Mesenchymal stem cell (in vitro differentiated cells and primary cell): ENCODE measurements around the gene SRRD.

Source experiments
- DNase-seq: peaks from one replicate; pipeline ENCODE4 v3.0.0-alpha.2; 2013
- H2AFZ ChIP-seq: one replicate; pipeline ENCODE4 v1.6.1; 2013; ENCODE audit warnings: low read depth, mild to moderate bottlenecking, control low read depth, inconsistent platforms, low read length, moderate library complexity
- H2AK5ac ChIP-seq: 2 replicates; pipeline ENCODE4 v1.6.1; 2013; ENCODE audit warnings: low read length, moderate library complexity, mild to moderate bottlenecking, inconsistent platforms; ENCODE audit not compliant: severe bottlenecking
- H2BK120ac ChIP-seq: one replicate; pipeline ENCODE4 v1.6.1; 2013; ENCODE audit warnings: low read depth, mild to moderate bottlenecking, inconsistent platforms, low read length, moderate library complexity
- H2BK12ac ChIP-seq, 2 experiments: one replicate each; pipeline ENCODE4 v1.6.1; 2013; ENCODE audit warnings: inconsistent platforms in 2 of 2, low read length in 2 of 2, mild to moderate bottlenecking in 2 of 2, moderate library complexity in 2 of 2, control low read depth in 1 of 2
- H2BK15ac ChIP-seq: one replicate; pipeline ENCODE4 v1.6.1; 2013; ENCODE audit warnings: mild to moderate bottlenecking, low read depth, inconsistent platforms; ENCODE audit not compliant: poor library complexity, severe bottlenecking
- H2BK5ac ChIP-seq: 2 replicates; pipeline ENCODE4 v1.6.1; 2013; ENCODE audit warnings: low read depth, mild to moderate bottlenecking, low read length, control low read depth, inconsistent platforms; ENCODE audit not compliant: poor library complexity, severe bottlenecking
- H3K14ac ChIP-seq, 2 experiments: one replicate each; pipeline ENCODE4 v1.6.1; 2013; ENCODE audit warnings: inconsistent platforms in 2 of 2, low read length in 2 of 2, control low read depth in 1 of 2, mild to moderate bottlenecking in 1 of 2, moderate library complexity in 1 of 2
- H3K18ac ChIP-seq, 2 experiments: one replicate each; pipeline ENCODE4 v1.6.1; 2013; ENCODE audit warnings: inconsistent platforms in 2 of 2, low read length in 2 of 2, control low read depth in 1 of 2, low read depth in 1 of 2, mild to moderate bottlenecking in 1 of 2
- H3K23ac ChIP-seq, 2 experiments: one replicate each; pipeline ENCODE4 v1.6.1; 2013; ENCODE audit warnings: inconsistent platforms in 2 of 2, low read length in 2 of 2, mild to moderate bottlenecking in 2 of 2, moderate library complexity in 2 of 2, control low read depth in 1 of 2
- H3K27ac ChIP-seq: 2 replicates; pipeline ENCODE4 v1.5.1; 2013; ENCODE audit warnings: mild to moderate bottlenecking, moderate library complexity, low read length, control low read depth, inconsistent platforms; ENCODE audit not compliant: poor library complexity, severe bottlenecking
- H3K27me3 ChIP-seq, 2 experiments: 2 replicates each; pipeline versions ENCODE4 v1.6.1 to v1.7.0; 2013; ENCODE audit warnings: low read length in 2 of 2, mild to moderate bottlenecking in 2 of 2, moderate library complexity in 2 of 2, control low read depth in 1 of 2, inconsistent platforms in 1 of 2; ENCODE audit not compliant: control insufficient read depth in 1 of 2, insufficient read depth in 1 of 2
- H3K36me3 ChIP-seq, 2 experiments: 2 replicates each; pipeline versions ENCODE4 v1.6.1 to v1.7.0; 2013; ENCODE audit warnings: low read length in 2 of 2, control low read depth in 1 of 2, inconsistent platforms in 1 of 2, low read depth in 1 of 2, mild to moderate bottlenecking in 1 of 2; ENCODE audit not compliant: insufficient read depth in 2 of 2, control insufficient read depth in 1 of 2
- H3K4ac ChIP-seq, 2 experiments: one replicate each; pipeline ENCODE4 v1.6.1; 2013; ENCODE audit warnings: inconsistent platforms in 2 of 2, low read length in 2 of 2, mild to moderate bottlenecking in 2 of 2, moderate library complexity in 2 of 2, control low read depth in 1 of 2, low read depth in 1 of 2
- H3K4me1 ChIP-seq: 2 replicates; pipeline ENCODE4 v1.6.1; 2013; ENCODE audit warnings: low read depth, low read length, control low read depth; ENCODE audit not compliant: control insufficient read depth, insufficient read depth
- H3K4me2 ChIP-seq: 2 replicates; pipeline ENCODE4 v1.6.1; 2013; ENCODE audit warnings: low read length, mild to moderate bottlenecking, inconsistent platforms; ENCODE audit not compliant: poor library complexity, severe bottlenecking
- H3K4me3 ChIP-seq, 2 experiments: 2 replicates each; pipeline versions ENCODE4 v1.5.1 to v1.7.0; 2013; ENCODE audit warnings: low read length in 2 of 2, mild to moderate bottlenecking in 2 of 2, control low read depth in 1 of 2, low read depth in 1 of 2; ENCODE audit not compliant: insufficient read depth in 1 of 2
- H3K79me1 ChIP-seq: replicated peaks from 2 replicates; pipeline ENCODE4 v1.6.1; 2013; ENCODE audit warnings: mild to moderate bottlenecking, control low read depth, low read length, inconsistent platforms; ENCODE audit not compliant: poor library complexity, severe bottlenecking
- H3K9ac ChIP-seq: 2 replicates; pipeline ENCODE4 v1.7.0; 2013; ENCODE audit warnings: mild to moderate bottlenecking, low read length, moderate library complexity
- H3K9me3 ChIP-seq: 2 replicates; pipeline ENCODE4 v1.7.0; 2013; ENCODE audit warnings: mild to moderate bottlenecking, low read length; ENCODE audit not compliant: control insufficient read depth
- H4K8ac ChIP-seq: one replicate; pipeline ENCODE4 v1.6.1; 2013; ENCODE audit warnings: inconsistent platforms, mild to moderate bottlenecking, low read length, moderate library complexity
- H4K91ac ChIP-seq: one replicate; pipeline ENCODE4 v1.6.1; 2013; ENCODE audit warnings: mild to moderate bottlenecking, low read length, inconsistent platforms
- WGBS: methylation state at CpG from one replicate; pipeline ENCODE4 v1.1.7; 2013; ENCODE audit warnings: mixed read lengths; 5-methylcytosine and 5-hydroxymethylcytosine counted together

SRRD gene

DNA sequence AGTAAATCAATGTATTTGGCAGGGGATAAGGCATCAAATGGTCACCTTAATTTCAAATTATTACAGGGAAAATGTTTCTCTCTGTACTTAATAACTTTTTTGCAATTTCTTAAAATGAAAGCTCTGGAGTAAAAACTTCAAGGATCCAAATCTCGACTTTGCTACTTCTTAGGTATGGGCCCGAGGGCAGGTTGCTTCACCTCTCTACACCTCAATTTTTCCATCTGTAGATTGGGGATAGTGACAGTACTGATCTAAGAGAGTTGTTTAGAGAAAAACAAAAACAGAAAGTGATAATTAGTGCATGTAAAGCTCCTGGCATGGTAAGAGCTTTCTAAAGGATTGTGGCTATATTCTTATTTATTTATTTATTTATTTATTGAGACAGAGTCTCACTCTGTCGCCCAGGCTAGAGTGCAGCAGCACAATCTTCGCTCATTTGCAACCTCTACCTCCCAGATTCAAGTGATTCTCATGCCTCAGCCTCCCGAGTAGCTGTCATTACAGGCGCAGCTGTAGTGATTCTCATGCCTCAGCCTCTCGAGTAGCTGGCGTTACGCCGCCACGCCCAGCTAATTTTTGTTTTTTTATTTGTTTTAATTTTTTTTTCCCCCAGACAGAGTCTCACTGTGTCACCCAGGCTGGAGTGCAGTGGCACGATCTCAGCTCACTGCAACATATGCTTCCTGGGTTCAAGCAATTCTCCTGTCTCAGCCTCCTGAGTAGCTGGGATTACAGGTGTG is 30.9 kb downstream of the SRRD start:
- H3K18ac ChIP-seq, result no peak overlapping the region
- no peak overlapping the region for H3K14ac ChIP-seq
- H4K8ac ChIP-seq, result no peak overlapping the region
- no peak overlapping the region for H3K9ac ChIP-seq
- H2AK5ac ChIP-seq, result no peak overlapping the region
- H3K27ac ChIP-seq, result no peak overlapping the region
- no peak overlapping the region for H2BK5ac ChIP-seq
- H3K27me3 ChIP-seq, result no peaks in the 10 kb centered on the region
- no peak overlapping the region for H3K23ac ChIP-seq
- H3K9me3 ChIP-seq, result no peaks in the 10 kb centered on the region
- WGBS, result 95% methylated on average over 11 of the region's 12 CpGs
- H2AFZ ChIP-seq, result no peak overlapping the region
- no peak overlapping the region for H4K91ac ChIP-seq
- H3K79me1 ChIP-seq, result peaks cover 22% of the 10 kb centered on the region
- H2BK120ac ChIP-seq, result no peak overlapping the region
- peaks cover 3% of the 10 kb centered on the region for H3K4me1 ChIP-seq
- no peak overlapping the region for H3K4ac ChIP-seq
- no peak overlapping the region for H2BK15ac ChIP-seq
- no peak overlapping the region for H3K4me2 ChIP-seq
- H3K4me3 ChIP-seq, result no peak overlapping the region
- peaks cover 6 to 12% of the 10 kb centered on the region in 2 experiments for H3K36me3 ChIP-seq
- no peak for DNase-seq
- H2BK12ac ChIP-seq, result no peak overlapping the region

DNA sequence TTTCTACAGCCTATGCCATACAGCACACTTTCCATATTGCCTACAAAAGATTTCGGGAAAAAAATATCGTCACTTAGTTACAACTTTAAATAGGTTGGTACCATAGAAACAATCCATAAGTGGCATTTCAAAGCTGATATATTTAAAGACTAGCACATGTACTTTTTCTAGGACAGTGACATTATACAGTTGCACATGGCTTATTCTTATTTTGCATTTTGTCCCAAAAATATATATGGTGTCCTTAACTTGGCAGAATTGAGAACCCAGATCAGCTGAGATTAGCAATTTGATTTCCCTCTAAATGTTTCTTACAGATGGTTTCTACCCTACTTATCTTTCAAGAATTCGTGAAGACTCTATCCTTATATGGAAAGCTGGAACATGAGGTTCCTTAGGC is 32.3 kb downstream of the SRRD start:
- H3K23ac ChIP-seq, result no peak overlapping the region
- H3K27ac ChIP-seq, result no peak overlapping the region
- no peak overlapping the region for H2AFZ ChIP-seq
- no peak overlapping the region for H3K18ac ChIP-seq
- H3K9me3 ChIP-seq, result no peaks in the 10 kb centered on the region
- DNase-seq, result no peak
- H2BK12ac ChIP-seq, result no peak overlapping the region
- H3K9ac ChIP-seq, result no peak overlapping the region
- no peak overlapping the region for H3K4ac ChIP-seq
- no peak overlapping the region for H3K4me3 ChIP-seq
- peaks cover 3% of the 10 kb centered on the region for H3K4me1 ChIP-seq
- no peak overlapping the region for H4K91ac ChIP-seq
- H3K27me3 ChIP-seq, result no peaks in the 10 kb centered on the region
- no peaks in the 10 kb centered on the region for H3K36me3 ChIP-seq
- H2AK5ac ChIP-seq, result no peak overlapping the region
- no peak overlapping the region for H2BK5ac ChIP-seq
- H2BK15ac ChIP-seq, result no peak overlapping the region
- H4K8ac ChIP-seq, result no peak overlapping the region
- 100% methylated on average over 2 of the region's 3 CpGs for WGBS
- no peak overlapping the region for H3K4me2 ChIP-seq
- no peak overlapping the region for H3K14ac ChIP-seq
- H3K79me1 ChIP-seq, result peaks cover 17% of the 10 kb centered on the region
- no peak overlapping the region for H2BK120ac ChIP-seq

DNA sequence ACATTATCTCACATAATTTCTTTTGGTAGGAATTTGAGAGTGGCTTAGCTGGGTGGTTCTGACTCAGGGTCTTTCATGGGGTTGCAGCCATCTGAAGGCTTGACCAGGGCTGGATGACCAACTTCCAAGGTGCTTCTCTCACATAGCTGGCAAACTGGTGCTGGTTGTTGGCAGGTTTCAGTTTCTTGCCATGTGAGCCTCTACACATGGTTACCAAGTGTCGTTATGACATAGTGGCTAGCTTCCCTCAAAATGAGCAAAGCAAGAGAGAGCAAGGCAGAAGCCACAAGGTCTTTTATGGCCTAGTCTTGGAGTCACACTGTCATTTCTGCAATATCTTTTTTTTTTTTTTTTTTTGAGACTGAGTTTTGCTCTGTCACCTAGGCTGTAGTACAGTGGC is 32.8 kb downstream of the SRRD start:
- WGBS, result 96% methylated on average over 1 of the region's 1 CpG

DNA sequence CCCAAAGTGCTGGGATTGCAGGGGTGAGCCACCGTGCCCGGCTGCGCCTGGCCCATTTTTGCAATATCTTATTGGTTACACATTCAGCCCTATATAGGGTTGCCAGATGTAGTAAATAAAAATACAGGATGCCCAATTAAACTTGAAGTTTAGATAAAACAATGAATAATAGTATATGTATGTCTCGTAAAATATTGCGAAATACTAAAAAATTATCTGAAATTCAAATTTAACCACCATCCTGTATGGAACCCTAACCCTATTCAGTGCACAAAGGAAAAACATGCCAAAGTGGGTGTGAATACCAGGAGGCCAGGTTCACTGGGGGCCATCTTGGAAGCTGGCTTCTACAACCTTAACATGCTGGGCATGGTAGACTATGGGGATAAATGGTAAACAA is 33.8 kb downstream of the SRRD start:
- no peak overlapping the region for H3K18ac ChIP-seq
- no peak overlapping the region for H2BK15ac ChIP-seq
- no peak overlapping the region for H4K91ac ChIP-seq
- H3K4me2 ChIP-seq, result no peak overlapping the region
- 100% methylated on average over 3 of the region's 5 CpGs for WGBS
- H3K9me3 ChIP-seq, result no peaks in the 10 kb centered on the region
- H2BK120ac ChIP-seq, result no peak overlapping the region
- H4K8ac ChIP-seq, result no peak overlapping the region
- DNase-seq, result no peak
- no peak overlapping the region for H3K4ac ChIP-seq
- H2BK12ac ChIP-seq, result no peak overlapping the region
- H3K4me1 ChIP-seq, result peaks cover 2% of the 10 kb centered on the region
- H3K36me3 ChIP-seq, result no peaks in the 10 kb centered on the region
- H3K27me3 ChIP-seq, result no peaks in the 10 kb centered on the region
- H3K9ac ChIP-seq, result no peak overlapping the region
- no peak overlapping the region for H2AK5ac ChIP-seq
- no peak overlapping the region for H3K4me3 ChIP-seq
- H3K14ac ChIP-seq, result no peak overlapping the region
- no peak overlapping the region for H2AFZ ChIP-seq
- no peak overlapping the region for H2BK5ac ChIP-seq
- H3K27ac ChIP-seq, result no peak overlapping the region
- H3K79me1 ChIP-seq, result peaks cover 16% of the 10 kb centered on the region
- H3K23ac ChIP-seq, result no peak overlapping the region

More for the DNA sequence above, 32.8 kb downstream of the SRRD start:
- Histone ChIP-seq H2BK15ac (no peak overlapping the region), H3K23ac (no peak overlapping the region), H3K9me3 (no peaks in the 10 kb centered on the region), H4K91ac (no peak overlapping the region), H4K8ac (no peak overlapping the region), H3K9ac (no peak overlapping the region), H2BK120ac (no peak overlapping the region), H3K27ac (no peak overlapping the region), H3K36me3 (no peaks in the 10 kb centered on the region), H2AFZ (no peak overlapping the region), H2BK5ac (no peak overlapping the region), H3K27me3 (no peaks in the 10 kb centered on the region), H2BK12ac (no peak overlapping the region), H3K18ac (no peak overlapping the region), H3K4me1 (peaks cover 3% of the 10 kb centered on the region), H3K79me1 (peaks cover 16% of the 10 kb centered on the region), H3K14ac (no peak overlapping the region), H3K4me2 (no peak overlapping the region), H3K4ac (no peak overlapping the region), H3K4me3 (no peak overlapping the region), H2AK5ac (no peak overlapping the region)
- DNase-seq, result no peak
